SK-N-MC (cell line): Measurements from ENCODE around the gene COTL1.
A peak's percentile ranks its signal among the peaks of the same experiment; 100 is the strongest.

ENCODE experiments used
- DNase-seq: peaks from one replicate; pipeline ENCODE4 v3.0.0-alpha.2; 2011; ENCODE audit warnings: low read depth, low spot score
- H3K27ac ChIP-seq: fragments of 200-600 bp; sonication (generic); 2 replicates; pipeline ENCODE4 v1.5.1; 2016; ENCODE audit warnings: mixed run types
- H3K36me3 ChIP-seq: fragments of 200-600 bp; sonication (generic); 2 replicates; pipeline ENCODE4 v1.6.1; 2017; ENCODE audit warnings: antibody characterized with exemption, low read length, mixed read lengths; ENCODE audit not compliant: insufficient read depth
- H3K4me3 ChIP-seq: fragments of 200-600 bp; sonication (generic); 2 replicates; pipeline ENCODE4 v1.5.1; 2016
- H3K9ac ChIP-seq: fragments of 200-600 bp; sonication (generic); 2 replicates; pipeline ENCODE4 v1.8.0; 2017; ENCODE audit warnings: mixed run types, mixed read lengths; ENCODE audit not compliant: insufficient read length
- H3K9me3 ChIP-seq: fragments of 200-600 bp; sonication (generic); 2 replicates; pipeline ENCODE4 v1.6.1; 2017; ENCODE audit warnings: low read depth, mild to moderate bottlenecking, antibody characterized with exemption, low read length, moderate library complexity, mixed read lengths
- EZH2 ChIP-seq: fragments of 200-600 bp; sonication (generic); IDR thresholded peaks from one replicate; pipeline ENCODE4 v1.6.1; 2017; ENCODE audit warnings: antibody characterized with exemption
- FOXP2 ChIP-seq: optimal IDR thresholded peaks from 2 replicates; pipeline ENCODE3; 2011; ENCODE audit warnings: mild to moderate bottlenecking, moderate library complexity; ENCODE audit not compliant: insufficient read depth; ENCODE audit errors: extremely low read length, control extremely low read depth
- POLR2AphosphoS5 ChIP-seq: IDR thresholded peaks from 2 replicates; pipeline ENCODE4 v1.6.1; 2012; ENCODE audit warnings: mild to moderate bottlenecking, low read depth, low read length, borderline replicate concordance

Gene COTL1

DNA sequence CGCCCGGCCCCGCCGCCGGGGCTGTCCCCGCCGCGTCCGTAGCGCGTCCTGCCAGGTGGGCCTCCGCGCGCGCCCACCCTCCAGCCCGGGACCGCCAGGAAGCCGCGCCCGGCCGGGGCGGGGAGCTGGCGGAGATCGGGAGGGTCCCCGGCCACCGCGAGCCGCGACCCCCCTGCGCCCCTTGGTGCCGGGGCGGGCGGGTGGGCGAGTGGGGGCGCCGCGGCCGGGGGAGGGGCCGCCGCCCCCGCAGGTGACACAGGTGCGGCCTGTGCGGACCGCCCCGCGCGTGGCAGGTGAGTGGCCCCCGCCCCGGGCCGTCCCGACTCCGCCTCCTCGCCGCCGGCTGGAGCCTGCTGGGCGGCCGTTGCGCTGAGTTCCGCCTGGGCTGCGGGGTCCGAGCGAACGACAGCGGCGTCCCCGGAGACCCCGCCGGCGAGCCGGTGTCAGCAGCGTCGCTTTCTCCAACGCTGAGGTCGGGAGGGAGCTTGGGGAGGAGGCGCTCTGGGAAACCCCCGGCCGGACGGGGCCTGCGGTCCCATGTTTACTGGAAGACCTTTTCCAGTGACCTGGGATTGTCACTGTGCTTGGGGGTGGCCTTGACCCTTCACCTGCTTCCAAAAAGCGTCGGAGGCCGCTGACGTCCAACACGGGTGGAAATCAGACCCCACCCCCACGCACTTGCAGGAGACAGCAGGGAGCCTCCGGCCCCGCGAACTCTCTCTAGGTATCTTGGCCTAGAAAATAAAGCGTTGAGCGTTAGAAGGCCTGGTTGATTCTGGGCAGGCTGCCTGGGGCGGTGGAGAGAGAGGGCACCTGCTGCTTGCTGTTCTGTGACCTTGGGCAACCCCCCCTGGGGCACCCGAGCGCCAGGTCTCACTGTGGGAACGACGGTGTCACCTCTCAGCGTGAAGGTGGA, 31.0 kb upstream of the COTL1 start:
- no peak overlapping the region for H3K27ac ChIP-seq

GRCh38 chr16:84647828-84648594, 30.1 kb upstream of the COTL1 start, which contains the start of gene KLHL36:
Gene KLHL36 (plus strand): TSS chr16:84648511. CDS start chr16:84650868, 2,357 bp downstream.
- Histone ChIP-seq H3K4me3 (peak within 1 kb of the TSS; percentile 68), H3K9me3 (no peaks in the 10 kb centered on the region), H3K27ac (no peak within 1 kb of the TSS), H3K36me3 (no peaks in the 10 kb centered on the region), H3K9ac (peak within 1 kb of the TSS; percentile 47)
- no peak for DNase-seq
- TF ChIP-seq EZH2 (no peak), FOXP2 (no peak), POLR2AphosphoS5 (no peak)

More for the DNA sequence above, 31.0 kb upstream of the COTL1 start:
- Histone ChIP-seq H3K4me3 (peak overlapping the region; percentile 68), H3K9me3 (no peaks in the 10 kb centered on the region), H3K36me3 (no peaks in the 10 kb centered on the region), H3K9ac (peak overlapping the region; percentile 47)
- TF ChIP-seq POLR2AphosphoS5 = no peak
- no peak for TF ChIP-seq FOXP2
- TF ChIP-seq EZH2 = no peak
- no peak for DNase-seq

GRCh38 chr16:84643674-84644073, 25.8 kb upstream of the COTL1 start:
- Histone ChIP-seq H3K9me3 (no peaks in the 10 kb centered on the region), H3K27ac (no peak overlapping the region), H3K9ac (no peak overlapping the region), H3K4me3 (no peak overlapping the region), H3K36me3 (no peaks in the 10 kb centered on the region)
- TF ChIP-seq POLR2AphosphoS5 = no peak
- no peak for TF ChIP-seq FOXP2
- no peak for TF ChIP-seq EZH2
- no peak for DNase-seq

DNA sequence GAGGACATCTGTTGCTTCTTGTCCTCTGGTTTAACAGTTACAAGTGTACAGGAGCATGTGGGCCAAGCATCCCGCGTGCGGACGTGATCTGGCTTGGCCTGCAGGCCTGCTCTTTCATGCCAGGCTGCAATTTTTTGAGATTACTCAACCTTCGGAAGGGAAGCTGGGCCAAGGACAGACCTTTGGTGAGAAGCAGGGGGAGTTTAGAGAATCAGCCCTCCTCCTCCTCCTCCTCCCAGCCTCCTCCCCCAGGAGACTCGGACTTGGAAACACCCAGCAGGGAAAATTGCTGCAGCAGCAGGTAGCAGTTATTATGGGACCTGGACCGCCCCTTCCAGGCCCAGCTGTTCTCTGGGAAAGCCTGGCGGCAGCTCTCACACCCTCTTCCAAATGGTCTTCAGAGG, 25.3 kb upstream of the COTL1 start:
- Histone ChIP-seq H3K4me3 (no peak overlapping the region), H3K27ac (no peak overlapping the region), H3K9ac (no peak overlapping the region), H3K9me3 (no peaks in the 10 kb centered on the region), H3K36me3 (no peaks in the 10 kb centered on the region)
- DNase-seq = no peak
- no peak for TF ChIP-seq POLR2AphosphoS5
- TF ChIP-seq FOXP2 = no peak
- TF ChIP-seq EZH2 = no peak

DNA sequence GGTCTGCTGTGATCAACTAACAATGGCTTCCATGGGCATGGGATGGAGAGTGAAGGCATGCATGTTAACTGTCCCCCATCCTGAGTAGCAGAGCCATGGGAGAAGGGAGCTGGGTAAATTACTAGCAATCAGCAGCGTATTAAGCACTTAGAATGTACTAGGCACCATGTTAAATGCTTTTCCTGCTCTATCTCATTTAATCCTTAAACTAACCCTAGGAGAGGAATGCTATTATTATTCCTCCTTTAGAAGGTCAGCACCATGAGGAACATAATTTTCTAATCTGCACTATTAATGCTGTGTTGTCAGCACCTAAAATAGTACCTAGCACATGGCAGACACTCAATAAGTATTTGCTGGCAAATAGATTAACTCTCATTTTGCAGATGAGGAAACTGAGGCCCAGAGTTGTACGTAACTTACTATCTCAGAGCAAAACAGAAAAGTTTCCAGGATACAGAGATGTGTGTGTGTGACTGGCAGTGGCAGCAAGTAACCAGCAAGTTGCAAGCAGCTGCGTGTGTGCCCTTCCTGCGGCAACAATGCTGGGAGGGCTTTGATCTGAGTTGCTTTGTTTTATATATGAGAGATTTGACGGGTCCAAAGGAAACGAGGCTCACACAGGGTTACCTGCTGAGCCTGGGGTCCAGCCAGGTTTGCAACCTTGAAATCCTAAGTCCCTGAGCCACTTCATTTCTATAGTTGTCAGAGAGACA, 23.9 kb upstream of the COTL1 start:
- Histone ChIP-seq H3K9me3 (no peaks in the 10 kb centered on the region), H3K27ac (no peak overlapping the region), H3K4me3 (no peak overlapping the region), H3K9ac (no peak overlapping the region), H3K36me3 (no peaks in the 10 kb centered on the region)
- TF ChIP-seq FOXP2 (no peak), EZH2 (no peak), POLR2AphosphoS5 (no peak)
- no peak for DNase-seq

DNA sequence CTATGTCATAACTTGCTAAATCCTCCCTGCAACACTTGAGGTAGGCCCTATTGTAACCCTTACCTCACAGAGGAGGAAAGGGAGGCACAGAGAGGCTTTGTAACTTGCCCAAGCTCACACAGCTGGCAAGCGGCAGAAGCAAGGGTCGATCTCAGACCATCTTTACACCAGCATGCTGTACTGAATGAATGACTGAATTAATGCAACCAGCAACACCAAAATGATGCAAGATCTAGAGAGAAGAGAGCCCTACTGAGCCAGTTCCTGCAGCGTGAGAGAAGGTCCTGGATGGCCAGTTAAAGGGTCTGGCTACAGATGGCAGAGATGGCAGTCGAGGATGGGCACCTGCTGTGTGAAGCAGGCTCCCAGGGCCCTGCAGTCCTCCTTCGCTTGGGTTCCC, 22.3 kb upstream of the COTL1 start:
- no peak for TF ChIP-seq FOXP2
- TF ChIP-seq EZH2 = no peak
- no peak for TF ChIP-seq POLR2AphosphoS5
- Histone ChIP-seq H3K4me3 (no peak overlapping the region), H3K9ac (no peak overlapping the region), H3K27ac (no peak overlapping the region), H3K9me3 (no peaks in the 10 kb centered on the region), H3K36me3 (no peaks in the 10 kb centered on the region)
- no peak for DNase-seq

GRCh38 chr16:84638231-84638806, 20.4 kb upstream of the COTL1 start:
- H3K36me3 ChIP-seq = no peaks in the 10 kb centered on the region
- no peak overlapping the region for H3K27ac ChIP-seq
- no peaks in the 10 kb centered on the region for H3K9me3 ChIP-seq
- DNase-seq = no peak
- no peak for TF ChIP-seq FOXP2
- TF ChIP-seq POLR2AphosphoS5 = no peak
- TF ChIP-seq EZH2 = no peak
- no peak overlapping the region for H3K9ac ChIP-seq
- H3K4me3 ChIP-seq = no peak overlapping the region
